SK-N-SH (cell line): Measurements from ENCODE around the gene COL4A4. TPM values are rescaled to one million over a fixed set of nuclear protein-coding genes. Genes with fewer than 3 reads are reported as not detected.

Source experiments
- CTCF ChIA-PET: fragments of 300-600, 350-600 bp; formaldehyde crosslinking; extraction: SDS; loops from one replicate; lab custom pipeline; 2021; lab: Yijun Ruan, JAX
- POLR2A ChIA-PET: fragments of 350-600 bp; sonication (Branson Sonifier 250); formaldehyde crosslinking; extraction: SDS; loops from one replicate; lab custom pipeline; 2020; ENCODE audit warnings: antibody characterized with exemption, inconsistent platforms; lab: Yijun Ruan, JAX
- DNase-seq: peaks from one replicate; pipeline ENCODE4 v3.0.0; 2012
- H2AFZ ChIP-seq: fragments of 200-600 bp; sonication (generic); 2 replicates; pipeline ENCODE4 v1.8.1; 2016; ENCODE audit warnings: antibody characterized with exemption, mild to moderate bottlenecking, low read depth
- H3F3A ChIP-seq: fragments of 200-600 bp; sonication (generic); replicated peaks from 2 replicates; pipeline ENCODE3; 2016; ENCODE audit warnings: antibody characterized with exemption, mild to moderate bottlenecking; ENCODE audit not compliant: insufficient read depth
- H3K27ac ChIP-seq, 2 experiments: fragments of 200-500 bp in 1 of 2; fragments of 200-600 bp in 1 of 2; sonication (Bioruptor generic) in 1 of 2; sonication (generic), shearing (Covaris generic) in 1 of 2; 2 replicates each; pipeline versions ENCODE4 v1.5.1 to v1.6.1; 2014 to 2016; ENCODE audit warnings: low read depth in 2 of 2, inconsistent platforms in 1 of 2, low read length in 1 of 2, mild to moderate bottlenecking in 1 of 2, mixed read lengths in 1 of 2
- H3K27me3 ChIP-seq: fragments of 200-600 bp; sonication (generic), shearing (Covaris generic); 2 replicates; pipeline ENCODE4 v1.6.1; 2016; ENCODE audit warnings: mixed run types; ENCODE audit not compliant: insufficient read depth
- H3K36me3 ChIP-seq, 2 experiments: fragments of 200-500 bp in 1 of 2; fragments of 200-600 bp in 1 of 2; sonication (Bioruptor generic) in 1 of 2; sonication (generic) in 1 of 2; replicated peaks in 1 of 2; 2 replicates each; pipeline versions ENCODE3 to v1.5.1; 2014 to 2016; ENCODE audit warnings: low read length in 1 of 2, mild to moderate bottlenecking in 1 of 2; ENCODE audit not compliant: insufficient read depth in 2 of 2, control insufficient read depth in 1 of 2
- H3K4me1 ChIP-seq, 2 experiments: fragments of 200-500 bp in 1 of 2; fragments of 200-600 bp in 1 of 2; sonication (Bioruptor generic) in 1 of 2; sonication (generic), shearing (Covaris generic) in 1 of 2; 2 replicates each; pipeline versions ENCODE4 v1.5.1 to v1.6.1; 2014 to 2016; ENCODE audit warnings: low read depth in 1 of 2, low read length in 1 of 2, mixed run types in 1 of 2; ENCODE audit not compliant: insufficient read depth in 2 of 2, control insufficient read depth in 1 of 2
- H3K4me2 ChIP-seq: fragments of 200-600 bp; sonication (generic), shearing (Covaris generic); 2 replicates; pipeline ENCODE4 v1.6.1; 2017; ENCODE audit warnings: mixed run types
- H3K4me3 ChIP-seq, 2 experiments: fragments of 200-500 bp in 1 of 2; fragments of 200-600 bp in 1 of 2; sonication (Bioruptor generic) in 1 of 2; sonication (generic), shearing (Covaris generic) in 1 of 2; 2 replicates each; pipeline versions ENCODE4 v1.5.1 to v1.8.1; 2014 to 2016; ENCODE audit warnings: low read depth in 2 of 2, inconsistent platforms in 1 of 2, low read length in 1 of 2, mild to moderate bottlenecking in 1 of 2, mixed read lengths in 1 of 2, moderate library complexity in 1 of 2
- H3K79me2 ChIP-seq: fragments of 200-600 bp; sonication (generic); 2 replicates; pipeline ENCODE4 v1.8.1; 2017; ENCODE audit warnings: mild to moderate bottlenecking; ENCODE audit not compliant: insufficient read depth
- H3K9ac ChIP-seq: fragments of 200-600 bp; sonication (generic); 2 replicates; pipeline ENCODE4 v1.6.1; 2017; ENCODE audit warnings: mixed run types
- H3K9me2 ChIP-seq: fragments of 200-600 bp; sonication (generic); 2 replicates; pipeline ENCODE4 v1.6.1; 2017; ENCODE audit warnings: mixed run types
- H3K9me3 ChIP-seq: fragments of 200-600 bp; sonication (generic); 2 replicates; pipeline ENCODE4 v1.6.1; 2017; ENCODE audit warnings: mixed run types, mild to moderate bottlenecking, moderate library complexity
- H4K20me1 ChIP-seq: fragments of 200-600 bp; sonication (generic); 2 replicates; pipeline ENCODE4 v1.6.1; 2017; ENCODE audit warnings: mild to moderate bottlenecking, mixed run types; ENCODE audit not compliant: insufficient read depth
- CHD2 ChIP-seq: fragments of 150-350 bp; IDR thresholded peaks from 2 replicates; pipeline ENCODE4 v1.6.1; 2018; ENCODE audit warnings: low read length; ENCODE audit not compliant: partially characterized antibody
- EP300 ChIP-seq, 2 experiments: IDR thresholded peaks; 2 replicates each; pipeline versions ENCODE4 v1.4.0 to v1.6.1; 2012; ENCODE audit warnings: borderline replicate concordance in 1 of 2, low read depth in 1 of 2, low read length in 1 of 2
- FOXJ3 ChIP-seq: sonication (generic); formaldehyde crosslinking; IDR thresholded peaks from 2 replicates; pipeline ENCODE4 v1.5.1; 2020; ENCODE audit warnings: mild to moderate bottlenecking, missing genetic modification reagents
- FOXM1 ChIP-seq: IDR thresholded peaks from 2 replicates; pipeline ENCODE4 v1.4.0; 2012; ENCODE audit warnings: low read depth, mild to moderate bottlenecking
- GATA2 ChIP-seq: sonication (generic); formaldehyde crosslinking; IDR thresholded peaks from 2 replicates; pipeline ENCODE4 v1.5.0; 2020; ENCODE audit warnings: mild to moderate bottlenecking, missing genetic modification reagents
- MEF2A ChIP-seq: IDR thresholded peaks from 2 replicates; pipeline ENCODE4 v1.4.0; 2012; ENCODE audit warnings: low read depth, borderline replicate concordance
- NFIC ChIP-seq: IDR thresholded peaks from 2 replicates; pipeline ENCODE4 v1.4.0; 2012; ENCODE audit warnings: borderline replicate concordance
- NRF1 ChIP-seq: IDR thresholded peaks from 2 replicates; pipeline ENCODE4 v1.6.1; 2012; ENCODE audit warnings: low read depth, mild to moderate bottlenecking, low read length
- RAD21 ChIP-seq: IDR thresholded peaks from 2 replicates; pipeline ENCODE4 v1.6.1; 2012; ENCODE audit warnings: mild to moderate bottlenecking, low read length
- RFX5 ChIP-seq: IDR thresholded peaks from 2 replicates; pipeline ENCODE4 v1.6.1; 2012; ENCODE audit warnings: mild to moderate bottlenecking, improper control_type of control experiment, low read length
- RXRA ChIP-seq: IDR thresholded peaks from 2 replicates; pipeline ENCODE4 v1.4.0; 2012; ENCODE audit warnings: low read depth, mild to moderate bottlenecking, borderline replicate concordance
- SMC3 ChIP-seq: IDR thresholded peaks from 2 replicates; pipeline ENCODE4 v1.6.1; 2012; ENCODE audit warnings: low read depth, low read length, improper control_type of control experiment
- TCF12 ChIP-seq: IDR thresholded peaks from 2 replicates; pipeline ENCODE4 v1.4.0; 2012
- TEAD4 ChIP-seq: IDR thresholded peaks from 2 replicates; pipeline ENCODE4 v1.4.0; 2012; ENCODE audit warnings: mild to moderate bottlenecking, borderline replicate concordance; ENCODE audit not compliant: insufficient read depth
- WGBS: methylation state at CpG from one replicate; pipeline ENCODE4 v1.1.6; 2017; ENCODE audit warnings: low lambda C conversion rate; 5-methylcytosine and 5-hydroxymethylcytosine counted together
- polyA plus RNA-seq, 3 experiments: library from polyadenylated mRNA; depleted of rRNA; stranded (reverse); fragments of >200 nt; gene quantifications; 2 replicates each; pipeline ENCODE4 v1.2.3, GENCODE V29; 2012
- TF ChIP-seq, protein P1 (sequence below): IDR thresholded peaks from 2 replicates; pipeline ENCODE4 v1.4.0; 2012; ENCODE audit warnings: low read depth

Gene COL4A4
- polyA plus RNA-seq, 1 of the 3 experiments (the other 2 are of a cell fraction): not detected

DNA sequence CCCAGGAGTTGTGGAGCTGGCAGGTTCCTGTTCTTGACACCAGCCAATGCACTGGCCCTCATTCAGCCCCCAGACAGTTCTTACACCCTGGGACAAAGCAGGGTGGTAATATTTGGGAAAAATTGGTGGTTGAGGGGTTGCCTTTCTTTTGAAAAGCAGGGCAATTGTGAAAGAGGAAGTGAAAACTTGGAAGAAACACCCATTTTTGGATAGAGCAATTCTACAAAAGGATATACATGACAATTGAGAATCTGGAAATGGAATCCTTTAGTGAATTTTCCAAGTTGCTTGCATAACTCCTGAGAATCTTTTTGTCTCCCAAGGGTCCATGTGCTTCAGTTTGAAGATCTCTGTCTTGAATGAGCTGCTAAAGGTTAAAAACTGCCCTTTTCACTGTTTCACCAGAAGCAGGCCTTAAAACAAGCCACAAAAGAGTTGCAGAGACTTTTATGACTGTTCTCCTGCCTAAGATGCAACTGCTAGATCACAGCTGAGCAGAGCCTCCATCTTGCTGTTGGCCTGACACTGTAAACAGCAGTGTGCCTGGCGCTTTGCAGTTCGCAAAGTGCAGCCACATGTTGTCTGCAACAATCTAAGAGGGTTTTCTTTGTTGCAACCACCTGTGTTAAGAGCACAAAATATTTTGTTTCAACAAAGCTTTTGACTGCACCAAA, 11.8 kb downstream of the COL4A4 start:
- Histone ChIP-seq H3K4me3 (no peak overlapping the region), H2AFZ (no peak overlapping the region), H3K27ac (no peak overlapping the region), H3K27me3 (peaks cover 20% of the 10 kb centered on the region; the same call in 1 of the 2 replicates), H3K9me3 (no peaks in the 10 kb centered on the region; the same call in 1 of the 2 replicates), H3K79me2 (no peaks in the 10 kb centered on the region), H4K20me1 (no peaks in the 10 kb centered on the region)
- POLR2A ChIA-PET: no interaction called here
- TF ChIP-seq NFIC (no peak), RFX5 (no peak), SMC3 (no peak)
- TF ChIP-seq, all 33 proteins: peak for 0
- H3K9me2 ChIP-seq: no peaks in the 10 kb centered on the region
- DNase-seq: no peak
- no peaks in the 10 kb centered on the region for H3F3A ChIP-seq
- no peak overlapping the region for H3K9ac ChIP-seq
- no peaks in the 10 kb centered on the region for H3K4me1 ChIP-seq
- CTCF ChIA-PET: no interaction called here
- 71% methylated on average over 2 of the region's 2 CpGs for WGBS
- H3K36me3 ChIP-seq: no peaks in the 10 kb centered on the region
- H3K4me2 ChIP-seq: no peak overlapping the region

DNA sequence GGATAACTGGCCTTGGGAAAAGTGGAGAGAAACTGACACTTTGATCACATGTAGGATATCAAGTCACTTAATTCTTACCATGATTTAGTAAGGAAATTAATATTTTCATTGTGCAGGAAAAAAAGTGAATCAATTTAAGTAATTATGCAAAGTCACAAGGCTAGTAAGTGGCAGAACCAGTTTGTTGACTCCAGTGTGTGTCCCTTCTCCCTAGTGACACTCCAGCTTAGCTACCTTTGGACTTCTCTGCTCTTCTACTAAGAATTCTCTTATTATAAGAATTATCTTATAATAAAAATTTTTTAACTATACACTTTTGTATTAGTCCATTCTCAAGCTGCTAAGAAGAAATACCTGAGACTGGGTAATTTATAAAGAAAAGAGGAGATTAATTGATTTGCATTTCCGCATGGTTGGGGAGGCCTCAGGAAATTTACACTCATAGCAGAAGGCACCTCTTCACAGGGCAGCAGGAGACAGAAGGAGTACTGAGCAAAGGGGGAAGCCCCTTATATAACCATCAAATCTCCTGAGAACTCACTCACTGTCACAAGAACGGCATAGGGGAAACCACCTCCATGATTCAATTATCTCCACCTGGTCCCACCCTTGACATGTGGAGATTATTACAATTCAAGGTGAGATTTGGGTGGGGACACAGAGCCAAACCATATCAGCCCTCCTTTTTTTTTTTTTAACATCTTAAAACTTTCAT, 13.6 kb downstream of the COL4A4 start:
- no peak overlapping the region for H3K4me3 ChIP-seq
- no peaks in the 10 kb centered on the region for H4K20me1 ChIP-seq
- ChIA-PET POLR2A (no interaction called here), CTCF (interaction anchor here (1.0 kb wide), 1 partner anchor 88 kb away, joined by 4 read pairs; no protein-coding TSS in a partner anchor)
- H3K27ac ChIP-seq: no peak overlapping the region
- no peaks in the 10 kb centered on the region for H3F3A ChIP-seq
- no peaks in the 10 kb centered on the region for H3K4me1 ChIP-seq
- DNase-seq: no peak
- TF ChIP-seq EP300 (IDR thresholded peaks at IDR 0.05; ENCODE audit: borderline replicate concordance in 1 of 2, low read depth in 1 of 2, low read length in 1 of 2): no peak
- TF ChIP-seq MEF2A: no peak
- no peak for TF ChIP-seq RAD21
- no peak for TF ChIP-seq GATA2 (CRISPR knock-in tag)
- no peak for TF ChIP-seq RXRA
- TF ChIP-seq, protein P1, sequence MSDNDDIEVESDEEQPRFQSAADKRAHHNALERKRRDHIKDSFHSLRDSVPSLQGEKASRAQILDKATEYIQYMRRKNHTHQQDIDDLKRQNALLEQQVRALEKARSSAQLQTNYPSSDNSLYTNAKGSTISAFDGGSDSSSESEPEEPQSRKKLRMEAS: no peak
- no peak for TF ChIP-seq FOXJ3
- TF ChIP-seq NFIC: no peak
- TF ChIP-seq TCF12: no peak
- TF ChIP-seq NRF1: no peak
- no peak for TF ChIP-seq TEAD4
- TF ChIP-seq FOXM1: no peak
- no peak for TF ChIP-seq CHD2
- WGBS: 45% methylated on average over 2 of the region's 2 CpGs
- peaks cover 21% of the 10 kb centered on the region; the same call in 1 of the 2 replicates for H3K27me3 ChIP-seq
- no peak overlapping the region for H3K4me2 ChIP-seq
- no peaks in the 10 kb centered on the region; the same call in 1 of the 2 replicates for H3K9me3 ChIP-seq
- H3K9ac ChIP-seq: no peak overlapping the region
- H3K79me2 ChIP-seq: no peaks in the 10 kb centered on the region
- H2AFZ ChIP-seq: no peak overlapping the region
- H3K9me2 ChIP-seq: no peaks in the 10 kb centered on the region
- no peaks in the 10 kb centered on the region for H3K36me3 ChIP-seq
